ENCODE data around the gene BRD8. TPM values are rescaled to one million over a fixed set of nuclear protein-coding genes. Genes with fewer than 3 reads are reported as not detected.

The BRD8 gene
- total RNA-seq, 1 experiment from 2014 or later = 92.1 TPM

- DNase-seq (ENCODE audit: low read depth, low spot score) (no peak), ATAC-seq (peak; percentile 96)
- no peak within 1 kb of the TSS for H3K27ac ChIP-seq (ENCODE audit: low read length)
- ChIA-PET POLR2A (no interaction called here), CTCF (no interaction called here)
- TF ChIP-seq REST (IDR thresholded peaks at IDR 0.05; ENCODE audit: insufficient read depth in 1 of 2, low read depth in 2 of 2, low read length in 1 of 2) (no peak), SIN3A (IDR thresholded peaks at IDR 0.05; ENCODE audit: borderline replicate concordance, insufficient read depth, low read depth, low read length) (peak; percentile 79; the same call in 1 of the 2 replicates), CTCF (IDR thresholded peaks at IDR 0.05) (no peak)
- BruUV-seq (replicated peaks) = no TSS peak
- H3K4me1 ChIP-seq (ENCODE audit: control insufficient read depth, insufficient read depth, low read length) = peaks cover 4% of the 10 kb centered on the region; the same call in 1 of the 2 replicates
- H3K36me3 ChIP-seq (ENCODE audit: control insufficient read depth, insufficient read depth, low read length) = no peaks in the 10 kb centered on the region
- H3K27me3 ChIP-seq (ENCODE audit: control insufficient read depth, insufficient read depth, low read length) = no peaks in the 10 kb centered on the region
- in situ Hi-C loops (cut with HindIII; ENCODE audit: low pct_unique_long_range_greater_than_20kb, low sequenced_read_pairs) (no loop called here), intact Hi-C loops (cut with micrococcal nuclease; ENCODE audit: unreplicated experiment) (no loop called here)
- no peaks in the 10 kb centered on the region for H3K9me3 ChIP-seq (ENCODE audit: control insufficient read depth, insufficient read depth, low read depth, low read length)
- peak within 1 kb of the TSS; percentile 65 to 77 for H3K4me3 ChIP-seq (ENCODE audit: low read depth in 2 of 2, low read length in 2 of 2)
Observed at GRCh38 chr5:138138949-138139780, 39.3 kb downstream of the BRD8 start, which contains the start of gene NME5. Gene NME5, minus strand, starts transcription at chr5:138139428. Its CDS starts 648 bp downstream, at chr5:138138780.

- DNase-seq (ENCODE audit: low read depth, low spot score) = no peak
- Histone ChIP-seq H3K4me1 (ENCODE audit: control insufficient read depth, insufficient read depth, low read length) (peaks cover 4% of the 10 kb centered on the region; the same call in 1 of the 2 replicates), H3K9me3 (ENCODE audit: control insufficient read depth, insufficient read depth, low read depth, low read length) (no peaks in the 10 kb centered on the region), H3K4me3 (ENCODE audit: low read depth in 2 of 2, low read length in 2 of 2) (peak overlapping the region; percentile 44 to 64), H3K27me3 (ENCODE audit: control insufficient read depth, insufficient read depth, low read length) (no peaks in the 10 kb centered on the region), H3K36me3 (ENCODE audit: control insufficient read depth, insufficient read depth, low read length) (no peaks in the 10 kb centered on the region), H3K27ac (ENCODE audit: low read length) (no peak overlapping the region)
- in situ Hi-C loops (cut with HindIII; ENCODE audit: low pct_unique_long_range_greater_than_20kb, low sequenced_read_pairs) = no loop called here
- TF ChIP-seq POLR2AphosphoS5 (IDR thresholded peaks at IDR 0.05; ENCODE audit: low read depth, low read length) (no peak), CTCF (IDR thresholded peaks at IDR 0.05) (no peak), SIN3A (IDR thresholded peaks at IDR 0.05; ENCODE audit: borderline replicate concordance, insufficient read depth, low read depth, low read length) (no peak), REST (IDR thresholded peaks at IDR 0.05; ENCODE audit: insufficient read depth in 1 of 2, low read depth in 2 of 2, low read length in 1 of 2) (no peak), TCF7L2 (IDR thresholded peaks at IDR 0.05; ENCODE audit: low read depth, low read length) (no peak)
- intact Hi-C loops (cut with micrococcal nuclease; ENCODE audit: unreplicated experiment) = no loop called here
- ATAC-seq = no peak
- CTCF ChIA-PET = interaction anchor here (0.6 to 2.4 kb wide), 15 partner anchors 11 to 506 kb away, joined by 3 to 19 read pairs (median 4); partner anchors contain the start of gene FAM13B
- POLR2A ChIA-PET = no interaction called here
- no TSS peak for BruUV-seq (replicated peaks)
Observed at GRCh38 chr5:138132543-138132942, 45.9 kb downstream of the BRD8 start.

Data from Panc1 (cell line).